ENCODE measurements around the gene SFXN5.
A peak's percentile ranks its signal among the peaks of the same experiment; 100 is the strongest.

Gene SFXN5

GRCh38 chr2:72965770-72966450, 105.6 kb downstream of the SFXN5 start:
- DNase-seq, result peak in 2 of 10 donors; percentile 70 to 84
- intact Hi-C loops (cut with DNase I), result no loop called here

- intact Hi-C loops (cut with DNase I), result no loop called here
- DNase-seq, result peak in 2 of 10 donors; percentile 26 to 62
These were observed 106.5 kb downstream of the SFXN5 start for GRCh38 chr2:72965016-72965415.

GRCh38 chr2:72964146-72964525, 107.4 kb downstream of the SFXN5 start:
- intact Hi-C loops (cut with DNase I), result no loop called here
- peak in 2 of 10 donors; percentile 39 to 54 for DNase-seq

GRCh38 chr2:72963423-72964145, 107.9 kb downstream of the SFXN5 start:
- peak in 2 of 10 donors; percentile 54 to 61 for DNase-seq
- intact Hi-C loops (cut with DNase I), result no loop called here

- intact Hi-C loops (cut with DNase I), result no loop called here
- peak in 3 of 10 donors; percentile 30 to 45 (median 41) for DNase-seq
These were observed 108.6 kb downstream of the SFXN5 start for GRCh38 chr2:72962911-72963310.

GRCh38 chr2:72961853-72962468, 109.6 kb downstream of the SFXN5 start:
- intact Hi-C loops (cut with DNase I), result no loop called here
- DNase-seq, result peak in 3 of 10 donors; percentile 24 to 69 (median 64)

GRCh38 chr2:72961036-72961720, 110.3 kb downstream of the SFXN5 start:
- intact Hi-C loops (cut with DNase I), result no loop called here
- DNase-seq, result peak in 3 of 10 donors; percentile 44 to 69 (median 53)

GRCh38 chr2:72959995-72960981, 111.2 kb downstream of the SFXN5 start:
- DNase-seq, result peak in 3 of 10 donors; percentile 72 to 80 (median 78)

GRCh38 chr2:72959554-72959953, 112.0 kb downstream of the SFXN5 start:
- intact Hi-C loops (cut with DNase I), result no loop called here
- DNase-seq, result no peak

More at GRCh38 chr2:72959995-72960981, 111.2 kb downstream of the SFXN5 start:
- intact Hi-C loops (cut with DNase I), result no loop called here

GRCh38 chr2:72958542-72959385, 112.7 kb downstream of the SFXN5 start:
- intact Hi-C loops (cut with DNase I), result no loop called here
- peak in 3 of 10 donors; percentile 61 to 73 (median 68) for DNase-seq

GRCh38 chr2:72956936-72957335, 114.6 kb downstream of the SFXN5 start:
- DNase-seq, result peak in 1 of 10 donors; percentile 14

GRCh38 chr2:72956050-72956395, 115.5 kb downstream of the SFXN5 start:
- intact Hi-C loops (cut with DNase I), result no loop called here
- DNase-seq, result peak in 3 of 10 donors; percentile 36 to 64 (median 59)

More at GRCh38 chr2:72956936-72957335, 114.6 kb downstream of the SFXN5 start:
- intact Hi-C loops (cut with DNase I), result no loop called here

GRCh38 chr2:72955228-72956049, 116.1 kb downstream of the SFXN5 start:
- DNase-seq, result peak in 3 of 10 donors; percentile 33 to 58 (median 48)
- intact Hi-C loops (cut with DNase I), result no loop called here

GRCh38 chr2:72954376-72955227, 116.9 kb downstream of the SFXN5 start:
- intact Hi-C loops (cut with DNase I), result no loop called here
- peak in 3 of 10 donors; percentile 55 to 71 (median 59) for DNase-seq

- intact Hi-C loops (cut with DNase I), result no loop called here
- DNase-seq, result no peak
These were observed 117.5 kb downstream of the SFXN5 start for GRCh38 chr2:72953976-72954375.

GRCh38 chr2:72953528-72953927, 118.0 kb downstream of the SFXN5 start:
- intact Hi-C loops (cut with DNase I), result no loop called here

GRCh38 chr2:72952961-72953360, 118.6 kb downstream of the SFXN5 start:
- intact Hi-C loops (cut with DNase I), result no loop called here
- peak in 2 of 10 donors; percentile 68 to 79 for DNase-seq

More at GRCh38 chr2:72953528-72953927, 118.0 kb downstream of the SFXN5 start:
- no peak for DNase-seq

Measured in posterior cingulate gyrus (tissue), 11 donors.